ENCODE data around the gene RALGPS2. TPM values are rescaled to one million over a fixed set of nuclear protein-coding genes. Genes with fewer than 3 reads are reported as not detected.
"Not testable (repeated sequence)": the region's sequence is repeated elsewhere in the genome, so short reads cannot be mapped to it uniquely, and the experiment has no call there.

The RALGPS2 gene
- total and polyA plus RNA-seq, 2 of the 13 experiments (the other 11 are each of a cell fraction or from before 2014, with no cell fraction given): 15.6 to 36.0 TPM

- H3K27me3 ChIP-seq (ENCODE audit: control insufficient read depth in 1 of 2, insufficient read depth in 2 of 2, low read length in 2 of 2): peaks cover 0 to 1% of the 10 kb centered on the region in 2 experiments; a peak in 1 of 5 replicates
- TF ChIP-seq MAFG (CRISPR knock-in tag; IDR thresholded peaks at IDR 0.05): no peak
- no peak for TF ChIP-seq ZBTB3 (CRISPR knock-in tag; IDR thresholded peaks at IDR 0.05; ENCODE audit: borderline replicate concordance, low read depth)
- no peak for TF ChIP-seq ZSCAN12 (CRISPR knock-in tag; IDR thresholded peaks at IDR 0.05)
- no peak for TF ChIP-seq ZNF530 (CRISPR knock-in tag; IDR thresholded peaks at IDR 0.05; ENCODE audit: low read depth)
- no peak for TF ChIP-seq NRL (CRISPR knock-in tag; IDR thresholded peaks at IDR 0.05; ENCODE audit: borderline replicate concordance)
- TF ChIP-seq PRMT3 (CRISPR knock-in tag; IDR thresholded peaks at IDR 0.05; ENCODE audit: borderline replicate concordance, low read depth): no peak
- TF ChIP-seq, protein P1, sequence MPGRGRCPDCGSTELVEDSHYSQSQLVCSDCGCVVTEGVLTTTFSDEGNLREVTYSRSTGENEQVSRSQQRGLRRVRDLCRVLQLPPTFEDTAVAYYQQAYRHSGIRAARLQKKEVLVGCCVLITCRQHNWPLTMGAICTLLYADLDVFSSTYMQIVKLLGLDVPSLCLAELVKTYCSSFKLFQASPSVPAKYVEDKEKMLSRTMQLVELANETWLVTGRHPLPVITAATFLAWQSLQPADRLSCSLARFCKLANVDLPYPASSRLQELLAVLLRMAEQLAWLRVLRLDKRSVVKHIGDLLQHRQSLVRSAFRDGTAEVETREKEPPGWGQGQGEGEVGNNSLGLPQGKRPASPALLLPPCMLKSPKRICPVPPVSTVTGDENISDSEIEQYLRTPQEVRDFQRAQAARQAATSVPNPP (CRISPR knock-in tag; IDR thresholded peaks at IDR 0.05): no peak
- TF ChIP-seq, protein P2, sequence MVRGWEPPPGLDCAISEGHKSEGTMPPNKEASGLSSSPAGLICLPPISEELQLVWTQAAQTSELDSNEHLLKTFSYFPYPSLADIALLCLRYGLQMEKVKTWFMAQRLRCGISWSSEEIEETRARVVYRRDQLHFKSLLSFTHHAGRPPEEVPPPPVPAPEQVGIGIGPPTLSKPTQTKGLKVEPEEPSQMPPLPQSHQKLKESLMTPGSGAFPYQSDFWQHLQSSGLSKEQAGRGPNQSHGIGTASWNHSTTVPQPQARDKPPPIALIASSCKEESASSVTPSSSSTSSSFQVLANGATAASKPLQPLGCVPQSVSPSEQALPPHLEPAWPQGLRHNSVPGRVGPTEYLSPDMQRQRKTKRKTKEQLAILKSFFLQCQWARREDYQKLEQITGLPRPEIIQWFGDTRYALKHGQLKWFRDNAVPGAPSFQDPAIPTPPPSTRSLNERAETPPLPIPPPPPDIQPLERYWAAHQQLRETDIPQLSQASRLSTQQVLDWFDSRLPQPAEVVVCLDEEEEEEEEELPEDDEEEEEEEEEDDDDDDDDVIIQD (CRISPR knock-in tag; IDR thresholded peaks at IDR 0.05; ENCODE audit: low read depth): no peak
- TF ChIP-seq TARDBP (CRISPR knock-in tag; IDR thresholded peaks at IDR 0.05): no peak
- TF ChIP-seq MBNL3 (CRISPR knock-in tag; conservative IDR thresholded peaks at IDR 0.05): no peak
- no peak for TF ChIP-seq NFKBIZ (CRISPR knock-in tag; IDR thresholded peaks at IDR 0.05)
- TF ChIP-seq XRCC5 (optimal IDR thresholded peaks at IDR 0.05; ENCODE audit: low read length): no peak
- no peak for TF ChIP-seq KAT8 (CRISPR knock-in tag; IDR thresholded peaks at IDR 0.05)
- TF ChIP-seq HNRNPH1 (optimal IDR thresholded peaks at IDR 0.05; ENCODE audit: low read depth, low read length): no peak
- no peak for TF ChIP-seq GATA4 (IDR thresholded peaks at IDR 0.05; ENCODE audit: borderline replicate concordance, low read depth)
- no peak for TF ChIP-seq GLI4 (CRISPR knock-in tag; IDR thresholded peaks at IDR 0.05; ENCODE audit: borderline replicate concordance)
- no peak for TF ChIP-seq ZFY (CRISPR knock-in tag; IDR thresholded peaks at IDR 0.05)
- no peak for TF ChIP-seq ZNF510 (CRISPR knock-in tag; IDR thresholded peaks at IDR 0.05; ENCODE audit: low read depth)
- H2AFZ ChIP-seq (ENCODE audit: low read length): no peak overlapping the region
- no peaks in the 10 kb centered on the region for H3K79me2 ChIP-seq (ENCODE audit: insufficient read depth, low read length)
- FAIRE-seq (no peak), DNase-seq (ENCODE audit: low spot score) (no peak), ATAC-seq (no peak)
- ChIA-PET CTCF (ENCODE audit: low intra/inter-chr PET ratio, low total read pairs) (no interaction called here), POLR2A (no interaction called here)
- in situ Hi-C loops (cut with HindIII; ENCODE audit: extremely low pct_ligation_motif_present, low pct_unique_long_range_greater_than_20kb) (no loop called here), intact Hi-C loops (cut with micrococcal nuclease; ENCODE audit: unreplicated experiment) (no loop called here)
- H3K9me3 ChIP-seq (ENCODE audit: low read length): no peaks in the 10 kb centered on the region
- no peak overlapping the region for H3K27ac ChIP-seq (ENCODE audit: extremely low read length, insufficient read depth, low read length)
- H3K4me2 ChIP-seq (ENCODE audit: low read depth, low read length): no peak overlapping the region
- no peaks in the 10 kb centered on the region for H3K36me3 ChIP-seq (replicated peaks in 1 of 2; ENCODE audit: control insufficient read depth in 1 of 2, insufficient read depth in 2 of 2, low read length in 2 of 2)
- H3K9ac ChIP-seq (ENCODE audit: insufficient read depth, low read depth, low read length): no peak overlapping the region
- H4K20me1 ChIP-seq (ENCODE audit: insufficient read depth, low read length): no peaks in the 10 kb centered on the region
- 59% methylated on average over 4 of the region's 4 CpGs for WGBS (ENCODE audit: low lambda C conversion rate)
- peaks cover 51% of the 10 kb centered on the region for H3K4me1 ChIP-seq (ENCODE audit: insufficient read depth, low read length)
- BruUV-seq (replicated peaks): no TSS peak
- H3K4me3 ChIP-seq (replicated peaks in 1 of 3; ENCODE audit: insufficient read depth in 1 of 3, low read depth in 2 of 3, low read length in 3 of 3): no peak overlapping the region
These were observed 223.6 kb downstream of the RALGPS2 start for GRCh38 chr1:178948676-178949075.

DNA sequence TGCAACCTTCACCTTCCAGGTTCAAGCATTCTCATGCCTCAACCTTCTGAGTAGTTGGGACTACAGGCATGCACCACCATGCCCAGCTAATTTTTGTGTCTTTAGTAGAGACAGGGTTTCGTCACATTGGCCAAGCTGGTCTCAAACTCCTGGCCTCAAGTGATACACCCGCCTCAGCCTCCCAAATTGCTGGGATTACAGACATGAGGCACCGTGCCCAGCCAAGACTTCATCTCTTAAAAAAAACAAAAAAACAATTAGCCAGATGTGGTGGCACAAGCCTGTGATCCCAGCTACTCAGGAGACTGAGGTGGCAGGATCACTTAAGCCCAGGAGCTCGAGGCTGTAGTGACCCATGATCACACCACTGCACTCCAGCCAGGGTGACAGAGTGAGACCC, 224.8 kb downstream of the RALGPS2 start:
- H3K36me3 ChIP-seq (replicated peaks in 1 of 2; ENCODE audit: control insufficient read depth in 1 of 2, insufficient read depth in 2 of 2, low read length in 2 of 2); POLR2A ChIA-PET; H3K27me3 ChIP-seq (ENCODE audit: control insufficient read depth in 1 of 2, insufficient read depth in 2 of 2, low read length in 2 of 2); H4K20me1 ChIP-seq (ENCODE audit: insufficient read depth, low read length); H3K9me3 ChIP-seq (ENCODE audit: low read length); ATAC-seq; DNase-seq (ENCODE audit: low spot score); H3K79me2 ChIP-seq (ENCODE audit: insufficient read depth, low read length); H2AFZ ChIP-seq (ENCODE audit: low read length); H3K9ac ChIP-seq (ENCODE audit: insufficient read depth, low read depth, low read length); H3K4me2 ChIP-seq (ENCODE audit: low read depth, low read length); H3K27ac ChIP-seq (ENCODE audit: extremely low read length, insufficient read depth, low read length); BruUV-seq (replicated peaks); in situ Hi-C loops (cut with HindIII; ENCODE audit: extremely low pct_ligation_motif_present, low pct_unique_long_range_greater_than_20kb); H3K4me3 ChIP-seq (replicated peaks in 1 of 3; ENCODE audit: insufficient read depth in 1 of 3, low read depth in 2 of 3, low read length in 3 of 3); FAIRE-seq; CTCF ChIA-PET (ENCODE audit: low intra/inter-chr PET ratio, low total read pairs): not testable (repeated sequence)
- intact Hi-C loops (cut with micrococcal nuclease; ENCODE audit: unreplicated experiment): loop anchor here (2.0 kb wide), 1 partner anchor 33 kb away; no protein-coding TSS in a partner anchor
- peaks cover 63% of the 10 kb centered on the region for H3K4me1 ChIP-seq (ENCODE audit: insufficient read depth, low read length)
- 75% methylated on average over 4 of the region's 4 CpGs for WGBS (ENCODE audit: low lambda C conversion rate)

Data from HepG2 (cell line).